Testis (tissue), 2 donors: Measurements from ENCODE around the gene NUP85.

Experiments used
- CTCF ChIP-seq, 3 experiments: fragments of 450-650 bp in 2 of 3; fragments of 200-600 bp in 1 of 3; sonication (generic) in 1 of 3; IDR thresholded peaks; one replicate each; pipeline ENCODE4 v1.5.1; 2016 to 2019; ENCODE audit warnings: antibody characterized with exemption in 3 of 3, mild to moderate bottlenecking in 2 of 3, moderate library complexity in 1 of 3
- POLR2A ChIP-seq: fragments of 450-650 bp; IDR thresholded peaks from one replicate; pipeline ENCODE4 v1.6.1; 2017; ENCODE audit warnings: antibody characterized with exemption, mild to moderate bottlenecking, moderate library complexity

- no peak for TF ChIP-seq CTCF (IDR thresholded peaks at IDR 0.05)
- no peak for TF ChIP-seq POLR2A
Observed at GRCh38 chr17:75225016-75225415, 19.5 kb downstream of the NUP85 start.
